ENCODE measurements around the gene ADD3. TPM values are rescaled to one million over a fixed set of nuclear protein-coding genes. Genes with fewer than 3 reads are reported as not detected.

ADD3 gene
- polyA plus RNA-seq, 1 experiment: 192 TPM

DNA sequence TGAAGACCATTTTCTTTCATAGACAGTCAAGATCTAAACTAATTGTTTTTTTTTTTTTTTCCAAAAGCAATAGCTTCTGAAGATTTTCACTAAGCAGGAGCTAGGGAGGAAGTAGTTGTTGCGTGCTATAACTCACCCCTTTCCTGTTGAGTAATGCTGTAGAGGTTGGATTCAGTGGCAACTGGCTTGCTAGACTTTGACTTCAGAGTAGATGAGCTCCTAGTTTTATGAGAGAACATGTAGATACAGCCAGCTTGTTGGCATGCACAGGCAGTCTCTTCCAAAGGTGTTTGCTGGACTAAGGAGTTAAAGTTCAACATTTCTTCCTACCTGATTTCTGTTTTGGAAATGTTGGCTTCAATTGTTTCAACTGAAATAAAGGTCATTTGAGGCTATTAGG is 133.4 kb downstream of the ADD3 start:
- H3K27me3 ChIP-seq (ENCODE audit: control insufficient read depth, insufficient read depth, low read length): no peaks in the 10 kb centered on the region
- no peak for DNase-seq (ENCODE audit: low read depth, low spot score)
- no peak overlapping the region for H3K4me3 ChIP-seq (ENCODE audit: low read depth, low read length)
- CTCF ChIA-PET: interaction anchor here (0.7 to 10.5 kb wide), 4 partner anchors 8 to 145 kb away, joined by 3 to 265 read pairs (median 5); no protein-coding TSS in a partner anchor
- H3K27ac ChIP-seq (ENCODE audit: low read depth, low read length): no peak overlapping the region
- TF ChIP-seq, protein P1, sequence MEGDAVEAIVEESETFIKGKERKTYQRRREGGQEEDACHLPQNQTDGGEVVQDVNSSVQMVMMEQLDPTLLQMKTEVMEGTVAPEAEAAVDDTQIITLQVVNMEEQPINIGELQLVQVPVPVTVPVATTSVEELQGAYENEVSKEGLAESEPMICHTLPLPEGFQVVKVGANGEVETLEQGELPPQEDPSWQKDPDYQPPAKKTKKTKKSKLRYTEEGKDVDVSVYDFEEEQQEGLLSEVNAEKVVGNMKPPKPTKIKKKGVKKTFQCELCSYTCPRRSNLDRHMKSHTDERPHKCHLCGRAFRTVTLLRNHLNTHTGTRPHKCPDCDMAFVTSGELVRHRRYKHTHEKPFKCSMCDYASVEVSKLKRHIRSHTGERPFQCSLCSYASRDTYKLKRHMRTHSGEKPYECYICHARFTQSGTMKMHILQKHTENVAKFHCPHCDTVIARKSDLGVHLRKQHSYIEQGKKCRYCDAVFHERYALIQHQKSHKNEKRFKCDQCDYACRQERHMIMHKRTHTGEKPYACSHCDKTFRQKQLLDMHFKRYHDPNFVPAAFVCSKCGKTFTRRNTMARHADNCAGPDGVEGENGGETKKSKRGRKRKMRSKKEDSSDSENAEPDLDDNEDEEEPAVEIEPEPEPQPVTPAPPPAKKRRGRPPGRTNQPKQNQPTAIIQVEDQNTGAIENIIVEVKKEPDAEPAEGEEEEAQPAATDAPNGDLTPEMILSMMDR (IDR thresholded peaks at IDR 0.05; ENCODE audit: low read depth, low read length): no peak
- POLR2A ChIA-PET: interaction anchor here (0.6 to 0.7 kb wide), 3 partner anchors 70 to 618 kb away, joined by 3 to 8 read pairs (median 6); no protein-coding TSS in a partner anchor
- no peaks in the 10 kb centered on the region for H3K9me3 ChIP-seq (ENCODE audit: control insufficient read depth, insufficient read depth, low read length)

DNA sequence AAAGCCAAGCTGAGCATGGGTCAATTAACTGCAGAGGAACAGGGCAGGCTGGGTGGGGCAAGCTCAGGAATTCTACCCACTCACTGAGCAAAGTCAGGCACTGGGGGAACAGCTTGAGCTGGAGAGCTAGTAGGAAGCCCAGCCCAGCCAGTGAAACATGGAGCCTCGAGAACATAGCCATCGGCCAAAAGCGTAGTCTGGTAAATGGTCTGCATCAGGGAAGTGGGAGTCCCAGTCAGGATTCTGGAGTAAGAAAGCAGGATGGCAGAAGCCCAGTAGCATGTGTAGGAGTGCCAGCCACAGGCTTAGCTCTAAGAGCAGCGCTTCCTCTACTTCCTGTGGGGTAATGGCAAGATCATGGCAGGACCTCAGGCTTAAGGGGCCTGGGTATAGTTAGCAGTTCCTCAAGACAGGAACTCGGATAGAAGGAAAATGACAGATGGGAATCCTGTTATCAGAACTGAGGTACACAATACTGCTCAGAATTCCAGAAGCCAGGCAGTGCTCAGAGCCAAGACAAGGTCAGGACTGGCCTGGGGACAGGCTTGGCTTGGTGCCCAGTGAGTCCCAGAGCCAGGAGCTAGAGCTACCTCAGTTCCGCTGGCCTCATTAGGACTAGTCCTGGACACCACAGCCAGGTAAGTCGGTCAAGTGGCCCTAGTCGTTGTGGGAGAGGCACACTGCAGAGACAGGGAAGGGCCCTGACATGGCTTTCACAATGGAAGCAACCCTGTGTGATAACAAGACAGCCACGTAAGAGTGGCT is 134.3 kb downstream of the ADD3 start:
- DNase-seq (ENCODE audit: low read depth, low spot score): no peak
- ChIA-PET POLR2A (interaction anchor here (0.6 kb wide), 1 partner anchor 69 kb away, joined by 8 read pairs; no protein-coding TSS in a partner anchor), CTCF (interaction anchor here (0.7 to 10.5 kb wide), 4 partner anchors 9 to 144 kb away, joined by 3 to 265 read pairs (median 5); no protein-coding TSS in a partner anchor)
- Histone ChIP-seq H3K27ac (ENCODE audit: low read depth, low read length) (no peak overlapping the region), H3K9me3 (ENCODE audit: control insufficient read depth, insufficient read depth, low read length) (no peaks in the 10 kb centered on the region), H3K27me3 (ENCODE audit: control insufficient read depth, insufficient read depth, low read length) (no peaks in the 10 kb centered on the region), H3K4me3 (ENCODE audit: low read depth, low read length) (no peak overlapping the region)
- TF ChIP-seq, protein P1 (IDR thresholded peaks at IDR 0.05; ENCODE audit: low read depth, low read length): no peak

DNA sequence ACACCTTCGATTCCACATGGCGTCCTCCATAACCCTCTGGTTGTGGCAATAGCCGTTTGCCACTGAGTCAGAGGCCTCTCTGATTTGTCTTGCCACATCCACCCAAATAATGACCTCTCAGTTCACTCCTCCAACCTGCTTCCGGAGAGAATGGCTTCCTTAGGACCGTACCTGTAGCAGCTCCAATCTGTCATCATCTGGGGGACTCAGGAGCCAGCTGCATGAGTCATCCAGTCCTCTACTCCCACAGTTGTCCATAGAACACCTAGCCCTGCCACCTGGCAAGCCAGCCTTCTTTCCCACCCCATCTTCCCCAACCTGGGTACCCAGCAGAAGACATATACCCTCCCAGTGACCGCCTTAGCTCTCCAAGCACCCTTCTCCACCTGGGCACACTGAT is 135.2 kb downstream of the ADD3 start:
- Histone ChIP-seq H3K27ac (ENCODE audit: low read depth, low read length) (no peak overlapping the region), H3K27me3 (ENCODE audit: control insufficient read depth, insufficient read depth, low read length) (no peaks in the 10 kb centered on the region), H3K9me3 (ENCODE audit: control insufficient read depth, insufficient read depth, low read length) (no peaks in the 10 kb centered on the region), H3K4me3 (ENCODE audit: low read depth, low read length) (no peak overlapping the region)
- TF ChIP-seq, protein P1 (IDR thresholded peaks at IDR 0.05; ENCODE audit: low read depth, low read length): no peak
- DNase-seq (ENCODE audit: low read depth, low spot score): no peak
- POLR2A ChIA-PET: interaction anchor here (0.6 kb wide), 1 partner anchor 31 kb away, joined by 4 read pairs; no protein-coding TSS in a partner anchor
- CTCF ChIA-PET: interaction anchor here (10.5 kb wide), 1 partner anchor 138 kb away, joined by 265 read pairs; no protein-coding TSS in a partner anchor

DNA sequence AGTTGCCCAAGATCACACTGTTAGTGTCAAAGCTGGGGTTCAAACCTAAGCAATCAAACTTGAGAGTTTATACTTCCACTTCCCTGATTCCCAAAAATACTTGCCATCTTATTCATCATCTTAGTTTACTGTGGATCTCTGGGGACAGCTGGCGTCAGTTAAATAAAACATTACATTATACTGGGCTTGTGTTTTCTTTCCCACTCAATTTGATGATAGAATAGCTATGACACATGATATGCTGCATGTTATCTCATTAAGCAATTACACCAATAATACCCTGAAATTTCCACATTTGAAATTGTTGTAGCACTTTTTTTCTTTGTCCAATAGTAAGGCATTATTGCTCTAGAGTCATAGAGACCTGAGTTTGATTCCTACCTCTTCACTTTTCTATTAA is 136.7 kb downstream of the ADD3 start:
- no peaks in the 10 kb centered on the region for H3K9me3 ChIP-seq (ENCODE audit: control insufficient read depth, insufficient read depth, low read length)
- TF ChIP-seq, protein P1 (IDR thresholded peaks at IDR 0.05; ENCODE audit: low read depth, low read length): no peak
- no peak overlapping the region for H3K27ac ChIP-seq (ENCODE audit: low read depth, low read length)
- ChIA-PET CTCF (interaction anchor here (1.0 to 10.5 kb wide), 3 partner anchors 79 to 260 kb away, joined by 3 to 265 read pairs (median 3); no protein-coding TSS in a partner anchor), POLR2A (no interaction called here)
- no peaks in the 10 kb centered on the region for H3K27me3 ChIP-seq (ENCODE audit: control insufficient read depth, insufficient read depth, low read length)
- DNase-seq (ENCODE audit: low read depth, low spot score): no peak
- H3K4me3 ChIP-seq (ENCODE audit: low read depth, low read length): no peak overlapping the region

DNA sequence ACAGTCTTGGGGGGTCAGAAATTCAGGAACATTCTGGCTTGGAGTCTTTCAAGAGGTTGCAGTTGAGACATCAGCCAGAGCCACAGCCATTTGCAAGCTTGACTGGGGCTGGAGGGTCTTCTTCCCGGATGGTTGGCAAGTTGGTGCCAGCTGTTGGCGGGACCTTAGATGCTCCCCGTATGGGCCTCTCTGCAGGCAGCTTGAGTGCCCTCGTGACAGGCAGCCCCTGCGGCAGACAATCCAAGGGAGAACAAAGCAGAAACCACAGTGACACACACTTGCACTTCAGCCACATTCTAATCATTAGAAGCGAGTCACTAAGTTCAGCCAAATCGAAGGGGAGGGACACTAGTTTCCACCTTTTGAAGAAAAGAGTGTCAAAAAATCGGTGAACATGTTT is 140.2 kb downstream of the ADD3 start:
- Histone ChIP-seq H3K27me3 (ENCODE audit: control insufficient read depth, insufficient read depth, low read length) (peaks cover 8% of the 10 kb centered on the region), H3K4me3 (ENCODE audit: low read depth, low read length) (no peak overlapping the region), H3K9me3 (ENCODE audit: control insufficient read depth, insufficient read depth, low read length) (no peaks in the 10 kb centered on the region; the same call in 1 of the 2 replicates), H3K27ac (ENCODE audit: low read depth, low read length) (no peak overlapping the region)
- ChIA-PET CTCF (interaction anchor here (1.9 kb wide), 1 partner anchor 10 kb away, joined by 12 read pairs; no protein-coding TSS in a partner anchor), POLR2A (no interaction called here)
- TF ChIP-seq, protein P1 (IDR thresholded peaks at IDR 0.05; ENCODE audit: low read depth, low read length): no peak
- no peak for DNase-seq (ENCODE audit: low read depth, low spot score)
